ENCODE data around the gene S100A12.

Gene S100A12

GRCh38 chr1:153360592-153361479, 14.6 kb downstream of the S100A12 start:
- H3K4me3 ChIP-seq (ENCODE audit: low read length), result no peak overlapping the region
- TF ChIP-seq CTCF (IDR thresholded peaks at IDR 0.05; ENCODE audit: insufficient read depth, low read depth, low read length, missing control alignments), result no peak
- peak; percentile 68 for DNase-seq (ENCODE audit: low read depth)

- DNase-seq (ENCODE audit: low read depth), result peak; percentile 58
- H3K4me3 ChIP-seq (ENCODE audit: low read length), result no peak overlapping the region
- no peak for TF ChIP-seq CTCF (IDR thresholded peaks at IDR 0.05; ENCODE audit: insufficient read depth, low read depth, low read length, missing control alignments)
These were observed 15.2 kb downstream of the S100A12 start for GRCh38 chr1:153360190-153360589.

GRCh38 chr1:153359241-153359640, 16.2 kb downstream of the S100A12 start:
- no peak overlapping the region for H3K4me3 ChIP-seq (ENCODE audit: low read length)
- peak; percentile 55 for DNase-seq (ENCODE audit: low read depth)
- no peak for TF ChIP-seq CTCF (IDR thresholded peaks at IDR 0.05; ENCODE audit: insufficient read depth, low read depth, low read length, missing control alignments)

- DNase-seq (ENCODE audit: low read depth), result no peak
- H3K4me3 ChIP-seq (ENCODE audit: low read length), result peak overlapping the region; percentile 0
- TF ChIP-seq CTCF (IDR thresholded peaks at IDR 0.05; ENCODE audit: insufficient read depth, low read depth, low read length, missing control alignments), result no peak
These were observed 16.8 kb downstream of the S100A12 start for GRCh38 chr1:153358691-153358975.

- H3K4me3 ChIP-seq (ENCODE audit: low read length), result peak within 1 kb of the TSS; percentile 0
These were observed 17.3 kb downstream of the S100A12 start, which contains the start of gene S100A9 for GRCh38 chr1:153357853-153358690. Gene S100A9, plus strand, starts transcription at chr1:153357854. Its CDS starts 430 bp downstream, at chr1:153358284.

More at GRCh38 chr1:153357853-153358690, 17.3 kb downstream of the S100A12 start, which contains the start of gene S100A9:
- TF ChIP-seq CTCF (IDR thresholded peaks at IDR 0.05; ENCODE audit: insufficient read depth, low read depth, low read length, missing control alignments), result no peak
- DNase-seq (ENCODE audit: low read depth), result no peak
